ENCODE results near the gene NME4.
A peak's percentile ranks its signal among the peaks of the same experiment; 100 is the strongest.
"Not testable (repeated sequence)": the region's sequence is repeated elsewhere in the genome, so short reads cannot be mapped to it uniquely, and the experiment has no call there.

Gene NME4

GRCh38 chr16:359871-360697, 36.9 kb upstream of the NME4 start:
- no peak for DNase-seq
- Mint-ChIP-seq H3K4me1 (peaks cover 8 to 16% of the 10 kb centered on the region in 2 donors), H3K27ac (no peak overlapping the region), H3K4me3 (no peak overlapping the region), H3K9me3 (no peaks in the 10 kb centered on the region), H3K27me3 (peaks cover 14 to 18% of the 10 kb centered on the region in 2 donors), H3K36me3 (peaks cover 0 to 3% of the 10 kb centered on the region in 2 donors)
- ATAC-seq (replicated peaks) = no peak

GRCh38 chr16:360698-361336, 36.2 kb upstream of the NME4 start:
- Mint-ChIP-seq H3K4me3 (no peak overlapping the region), H3K9me3 (no peaks in the 10 kb centered on the region), H3K4me1 (peaks cover 8 to 16% of the 10 kb centered on the region in 2 donors), H3K27me3 (peaks cover 14 to 18% of the 10 kb centered on the region in 2 donors), H3K27ac (no peak overlapping the region), H3K36me3 (peaks cover 0 to 3% of the 10 kb centered on the region in 2 donors)
- ATAC-seq (replicated peaks) (no peak), DNase-seq (no peak)

GRCh38 chr16:361341-361871, 35.6 kb upstream of the NME4 start:
- Mint-ChIP-seq H3K9me3 (no peaks in the 10 kb centered on the region), H3K4me3 (no peak overlapping the region), H3K27me3 (peaks cover 14 to 18% of the 10 kb centered on the region in 2 donors), H3K4me1 (peaks cover 8 to 16% of the 10 kb centered on the region in 2 donors), H3K36me3 (peaks cover 0 to 3% of the 10 kb centered on the region in 2 donors), H3K27ac (no peak overlapping the region)
- ATAC-seq (replicated peaks) (no peak), DNase-seq (no peak)

DNA sequence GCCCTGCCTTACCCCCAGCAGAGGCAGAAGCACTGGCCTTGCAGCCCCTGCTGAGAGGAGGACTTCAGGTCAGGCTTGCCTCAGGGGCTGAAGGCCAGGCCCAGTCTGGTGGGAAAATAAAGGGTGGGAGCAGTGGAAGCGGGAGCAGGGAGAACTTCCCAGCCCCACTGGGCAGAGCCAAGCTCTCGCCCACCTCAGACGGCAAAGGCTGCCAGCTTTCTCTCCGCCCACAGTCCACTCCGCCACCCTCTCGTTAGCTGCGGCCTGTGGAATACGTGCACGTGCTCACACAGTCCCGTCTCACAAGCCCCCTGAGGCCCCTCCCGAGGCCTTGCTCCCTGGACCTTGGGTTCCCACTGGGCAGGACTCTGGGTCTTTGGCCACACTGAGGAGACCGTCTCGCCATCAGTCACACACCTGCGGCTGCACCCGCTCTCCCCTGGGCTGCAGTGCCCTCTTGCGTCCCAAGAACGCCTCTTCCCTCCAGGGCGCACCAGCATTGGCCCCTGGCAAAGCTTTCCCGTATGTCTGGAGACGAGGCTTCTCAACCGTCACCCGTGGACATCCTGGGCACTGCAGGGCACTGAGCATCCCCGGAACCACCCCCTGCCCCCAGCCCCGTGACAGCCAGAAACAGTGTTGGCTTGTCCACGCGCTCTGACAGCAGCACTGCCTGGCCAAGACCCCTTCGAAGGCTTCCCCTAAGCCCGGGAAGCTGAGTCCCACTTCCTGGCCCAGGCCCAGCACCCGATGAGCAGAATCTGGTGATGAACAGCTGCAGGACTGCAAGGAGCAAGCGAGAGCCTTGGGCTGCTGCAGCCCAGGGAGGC, 34.9 kb upstream of the NME4 start:
- Mint-ChIP-seq H3K27me3 (peaks cover 14 to 18% of the 10 kb centered on the region in 2 donors), H3K9me3 (no peaks in the 10 kb centered on the region), H3K27ac (peak overlapping the region; percentile 56), H3K4me3 (no peak overlapping the region), H3K36me3 (peaks cover 6 to 9% of the 10 kb centered on the region in 2 donors), H3K4me1 (peaks cover 8 to 16% of the 10 kb centered on the region in 2 donors)
- peak; percentile 92 to 93 for ATAC-seq (replicated peaks)
- DNase-seq = peak; percentile 61

DNA sequence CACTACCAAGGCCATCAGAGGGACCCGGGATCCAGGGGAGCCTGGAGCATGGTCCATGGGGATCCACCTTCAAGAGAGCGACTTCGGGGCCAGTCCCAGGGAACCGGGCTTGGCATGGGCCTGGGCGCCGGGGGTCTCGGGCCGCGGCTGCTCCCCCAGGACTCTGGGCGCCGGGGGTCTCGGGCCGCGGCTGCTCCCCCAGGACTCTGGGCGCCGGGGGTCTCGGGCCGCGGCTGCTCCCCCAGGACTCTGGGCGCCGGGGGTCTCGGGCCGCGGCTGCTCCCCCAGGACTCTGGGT, 34.3 kb upstream of the NME4 start:
- Mint-ChIP-seq H3K36me3 (peaks cover 11 to 15% of the 10 kb centered on the region in 2 donors), H3K4me1 (peaks cover 8 to 16% of the 10 kb centered on the region in 2 donors), H3K27me3 (peaks cover 14 to 18% of the 10 kb centered on the region in 2 donors)
- H3K9me3 Mint-ChIP-seq, H3K27ac Mint-ChIP-seq, DNase-seq, H3K4me3 Mint-ChIP-seq: not testable (repeated sequence)
- peak; percentile 5 to 6 for ATAC-seq (replicated peaks)

- Mint-ChIP-seq H3K27ac (peak overlapping the region; percentile 31), H3K4me3 (no peak overlapping the region), H3K4me1 (peaks cover 8 to 16% of the 10 kb centered on the region in 2 donors), H3K36me3 (peaks cover 13 to 16% of the 10 kb centered on the region in 2 donors), H3K9me3 (no peaks in the 10 kb centered on the region), H3K27me3 (peaks cover 14 to 18% of the 10 kb centered on the region in 2 donors)
- DNase-seq (no peak), ATAC-seq (replicated peaks) (no peak)
These were observed 33.8 kb upstream of the NME4 start for GRCh38 chr16:363110-363765.

GRCh38 chr16:363766-364490, 33.1 kb upstream of the NME4 start:
- ATAC-seq (replicated peaks) (no peak), DNase-seq (no peak)
- Mint-ChIP-seq H3K27me3 (peaks cover 14 to 18% of the 10 kb centered on the region in 2 donors), H3K4me1 (peaks cover 8 to 20% of the 10 kb centered on the region in 2 donors), H3K9me3 (no peaks in the 10 kb centered on the region), H3K4me3 (no peak overlapping the region), H3K27ac (peak overlapping the region; percentile 31), H3K36me3 (peaks cover 13 to 19% of the 10 kb centered on the region in 2 donors)

GRCh38 chr16:364595-365491, 32.2 kb upstream of the NME4 start:
- peaks cover 13 to 23% of the 10 kb centered on the region in 2 donors for H3K36me3 Mint-ChIP-seq
- H3K4me1 Mint-ChIP-seq = peaks cover 13 to 30% of the 10 kb centered on the region in 2 donors
- DNase-seq (no peak), ATAC-seq (replicated peaks) (no peak)
- no peak overlapping the region for H3K4me3 Mint-ChIP-seq
- no peaks in the 10 kb centered on the region for H3K9me3 Mint-ChIP-seq
- peak overlapping the region; percentile 47 for H3K27ac Mint-ChIP-seq
- peaks cover 14 to 18% of the 10 kb centered on the region in 2 donors for H3K27me3 Mint-ChIP-seq

GRCh38 chr16:366476-366875, 30.5 kb upstream of the NME4 start:
- Mint-ChIP-seq H3K36me3 (peaks cover 18 to 28% of the 10 kb centered on the region in 2 donors), H3K27ac (no peak overlapping the region), H3K4me1 (peaks cover 21 to 39% of the 10 kb centered on the region in 2 donors), H3K27me3 (peaks cover 14 to 18% of the 10 kb centered on the region in 2 donors), H3K9me3 (no peaks in the 10 kb centered on the region), H3K4me3 (no peak overlapping the region)
- DNase-seq = no peak
- no peak for ATAC-seq (replicated peaks)

DNA sequence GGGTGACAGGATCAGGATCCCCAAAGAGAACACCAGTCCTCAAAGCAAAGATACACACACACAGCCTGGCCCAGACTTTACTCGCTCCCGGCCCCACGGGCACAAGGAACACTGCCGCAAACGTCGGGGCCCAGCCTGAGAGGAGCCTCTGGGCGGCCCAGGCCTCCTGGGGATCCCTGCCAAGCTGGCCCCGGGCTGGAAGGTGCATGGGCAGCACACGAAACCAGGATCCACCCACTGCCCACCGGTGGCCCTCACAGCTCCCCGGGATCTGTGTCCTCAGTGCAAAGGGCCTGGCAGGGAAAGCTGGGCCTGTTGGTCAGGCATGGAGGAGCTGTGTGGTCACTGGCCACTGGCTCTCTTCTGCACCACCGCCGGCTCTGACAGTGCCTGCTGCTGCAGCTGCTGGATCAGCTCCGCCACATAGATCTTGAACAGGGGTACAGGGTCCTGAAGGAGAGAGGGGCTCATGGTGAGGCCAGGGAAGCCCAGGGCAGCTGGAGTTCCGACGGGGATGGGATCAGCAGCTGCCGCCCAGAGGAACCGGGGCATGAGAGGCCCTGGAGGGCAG, 29.6 kb upstream of the NME4 start:
- no peak overlapping the region for H3K4me3 Mint-ChIP-seq

GRCh38 chr16:368388-369158, 28.4 kb upstream of the NME4 start:
- Mint-ChIP-seq H3K9me3 (no peaks in the 10 kb centered on the region), H3K4me3 (no peak overlapping the region), H3K36me3 (peaks cover 24 to 37% of the 10 kb centered on the region in 2 donors), H3K27me3 (peaks cover 3 to 4% of the 10 kb centered on the region in 2 donors), H3K4me1 (peaks cover 15 to 32% of the 10 kb centered on the region in 2 donors), H3K27ac (no peak overlapping the region)
- DNase-seq (no peak), ATAC-seq (replicated peaks) (no peak)

More for the DNA sequence above, 29.6 kb upstream of the NME4 start:
- Mint-ChIP-seq H3K27me3 (peaks cover 6 to 12% of the 10 kb centered on the region in 2 donors), H3K9me3 (no peaks in the 10 kb centered on the region), H3K4me1 (peaks cover 15 to 38% of the 10 kb centered on the region in 2 donors), H3K27ac (no peak overlapping the region), H3K36me3 (peaks cover 19 to 34% of the 10 kb centered on the region in 2 donors)
- DNase-seq (no peak), ATAC-seq (replicated peaks) (no peak)
